Measurements from ENCODE around the gene VPS51.
"Not testable (repeated sequence)": the region's sequence is repeated elsewhere in the genome, so short reads cannot be mapped to it uniquely, and the experiment has no call there.

VPS51 gene

GRCh38 chr11:65134952-65135632 lies 39.1 kb downstream of the VPS51 start:
- peak overlapping the region; percentile 90; the same call in 1 of the 2 replicates for H3K4me3 ChIP-seq (ENCODE audit: low read length)
- no peaks in the 10 kb centered on the region for H3K27me3 ChIP-seq (ENCODE audit: control insufficient read depth, insufficient read depth, low read length)
- no CpG with 5 or more reads among the region's 24 CpGs for WGBS (ENCODE audit: insufficient coverage, insufficient read length)
- no peak overlapping the region for H3K27ac ChIP-seq (ENCODE audit: low read length)
- H3K36me3 ChIP-seq (ENCODE audit: control insufficient read depth, insufficient read depth, low read length) = peaks cover 14% of the 10 kb centered on the region
- no peaks in the 10 kb centered on the region for H3K9me3 ChIP-seq (ENCODE audit: control insufficient read depth, insufficient read depth, low read length)
- DNase-seq (ENCODE audit: low read depth, low spot score) = peak; percentile 89
- H3K4me1 ChIP-seq (ENCODE audit: control insufficient read depth, insufficient read depth, low read length) = peaks cover 2% of the 10 kb centered on the region; the same call in 1 of the 2 replicates

- Histone ChIP-seq H3K27me3 (ENCODE audit: control insufficient read depth, insufficient read depth, low read length) (no peaks in the 10 kb centered on the region), H3K27ac (ENCODE audit: low read length) (no peak overlapping the region), H3K9me3 (ENCODE audit: control insufficient read depth, insufficient read depth, low read length) (no peaks in the 10 kb centered on the region), H3K4me1 (ENCODE audit: control insufficient read depth, insufficient read depth, low read length) (peaks cover 2% of the 10 kb centered on the region; the same call in 1 of the 2 replicates), H3K4me3 (ENCODE audit: low read length) (peak overlapping the region; percentile 52; the same call in 1 of the 2 replicates), H3K36me3 (ENCODE audit: control insufficient read depth, insufficient read depth, low read length) (peaks cover 12% of the 10 kb centered on the region)
- no CpG with 5 or more reads among the region's 11 CpGs for WGBS (ENCODE audit: insufficient coverage, insufficient read length)
- no peak for DNase-seq (ENCODE audit: low read depth, low spot score)
Observed at GRCh38 chr11:65135633-65136145, 39.7 kb downstream of the VPS51 start.

GRCh38 chr11:65136515-65137096 lies 40.6 kb downstream of the VPS51 start:
- WGBS (ENCODE audit: insufficient coverage, insufficient read length) = no CpG with 5 or more reads among the region's 15 CpGs
- H3K4me1 ChIP-seq (ENCODE audit: control insufficient read depth, insufficient read depth, low read length) = peaks cover 2% of the 10 kb centered on the region; the same call in 1 of the 2 replicates
- DNase-seq (ENCODE audit: low read depth, low spot score) = no peak
- no peak overlapping the region for H3K27ac ChIP-seq (ENCODE audit: low read length)
- H3K4me3 ChIP-seq (ENCODE audit: low read length) = no peak overlapping the region
- no peaks in the 10 kb centered on the region for H3K27me3 ChIP-seq (ENCODE audit: control insufficient read depth, insufficient read depth, low read length)
- H3K9me3 ChIP-seq (ENCODE audit: control insufficient read depth, insufficient read depth, low read length) = no peaks in the 10 kb centered on the region
- peaks cover 4% of the 10 kb centered on the region; the same call in 1 of the 2 replicates for H3K36me3 ChIP-seq (ENCODE audit: control insufficient read depth, insufficient read depth, low read length)

- no CpG with 5 or more reads among the region's 7 CpGs for WGBS (ENCODE audit: insufficient coverage, insufficient read length)
- H3K4me3 ChIP-seq (ENCODE audit: low read length) = no peak overlapping the region
Observed at GRCh38 chr11:65141896-65142494, 46.0 kb downstream of the VPS51 start.

GRCh38 chr11:65147352-65148075 lies 51.5 kb downstream of the VPS51 start:
- Histone ChIP-seq H3K36me3 (ENCODE audit: control insufficient read depth, insufficient read depth, low read length) (no peaks in the 10 kb centered on the region), H3K27me3 (ENCODE audit: control insufficient read depth, insufficient read depth, low read length) (no peaks in the 10 kb centered on the region), H3K4me3 (ENCODE audit: low read length) (no peak overlapping the region), H3K4me1 (ENCODE audit: control insufficient read depth, insufficient read depth, low read length) (peaks cover 2% of the 10 kb centered on the region; the same call in 1 of the 2 replicates), H3K27ac (ENCODE audit: low read length) (no peak overlapping the region), H3K9me3 (ENCODE audit: control insufficient read depth, insufficient read depth, low read length) (no peaks in the 10 kb centered on the region; the same call in 1 of the 2 replicates)
- DNase-seq (ENCODE audit: low read depth, low spot score) = no peak
- WGBS (ENCODE audit: insufficient coverage, insufficient read length) = no CpG with 5 or more reads among the region's 2 CpGs

More at GRCh38 chr11:65141896-65142494, 46.0 kb downstream of the VPS51 start:
- no peaks in the 10 kb centered on the region for H3K4me1 ChIP-seq (ENCODE audit: control insufficient read depth, insufficient read depth, low read length)
- H3K27ac ChIP-seq (ENCODE audit: low read length) = no peak overlapping the region
- no peaks in the 10 kb centered on the region for H3K36me3 ChIP-seq (ENCODE audit: control insufficient read depth, insufficient read depth, low read length)
- no peaks in the 10 kb centered on the region for H3K27me3 ChIP-seq (ENCODE audit: control insufficient read depth, insufficient read depth, low read length)
- H3K9me3 ChIP-seq (ENCODE audit: control insufficient read depth, insufficient read depth, low read length) = no peaks in the 10 kb centered on the region; the same call in 1 of the 2 replicates
- DNase-seq (ENCODE audit: low read depth, low spot score) = no peak

GRCh38 chr11:65148657-65149056 lies 52.6 kb downstream of the VPS51 start:
- Histone ChIP-seq H3K27me3 (ENCODE audit: control insufficient read depth, insufficient read depth, low read length) (no peaks in the 10 kb centered on the region), H3K4me1 (ENCODE audit: control insufficient read depth, insufficient read depth, low read length) (peaks cover 2% of the 10 kb centered on the region; the same call in 1 of the 2 replicates), H3K27ac (ENCODE audit: low read length) (no peak overlapping the region), H3K36me3 (ENCODE audit: control insufficient read depth, insufficient read depth, low read length) (no peaks in the 10 kb centered on the region), H3K9me3 (ENCODE audit: control insufficient read depth, insufficient read depth, low read length) (no peaks in the 10 kb centered on the region; the same call in 1 of the 2 replicates), H3K4me3 (ENCODE audit: low read length) (no peak overlapping the region)
- no CpG with 5 or more reads among the region's 5 CpGs for WGBS (ENCODE audit: insufficient coverage, insufficient read length)
- DNase-seq (ENCODE audit: low read depth, low spot score) = no peak

- H3K9me3 ChIP-seq (ENCODE audit: control insufficient read depth, insufficient read depth, low read length); H3K36me3 ChIP-seq (ENCODE audit: control insufficient read depth, insufficient read depth, low read length); H3K4me1 ChIP-seq (ENCODE audit: control insufficient read depth, insufficient read depth, low read length); H3K4me3 ChIP-seq (ENCODE audit: low read length); H3K27me3 ChIP-seq (ENCODE audit: control insufficient read depth, insufficient read depth, low read length); DNase-seq (ENCODE audit: low read depth, low spot score); H3K27ac ChIP-seq (ENCODE audit: low read length): not testable (repeated sequence)
- no CpG with 5 or more reads among the region's 10 CpGs for WGBS (ENCODE audit: insufficient coverage, insufficient read length)
Observed at GRCh38 chr11:65150131-65150508, 54.1 kb downstream of the VPS51 start.

- Histone ChIP-seq H3K27ac (ENCODE audit: low read length) (no peak overlapping the region), H3K36me3 (ENCODE audit: control insufficient read depth, insufficient read depth, low read length) (no peaks in the 10 kb centered on the region), H3K9me3 (ENCODE audit: control insufficient read depth, insufficient read depth, low read length) (no peaks in the 10 kb centered on the region; the same call in 1 of the 2 replicates), H3K4me1 (ENCODE audit: control insufficient read depth, insufficient read depth, low read length) (peaks cover 2% of the 10 kb centered on the region; the same call in 1 of the 2 replicates), H3K4me3 (ENCODE audit: low read length) (peak overlapping the region; percentile 16; the same call in 1 of the 2 replicates), H3K27me3 (ENCODE audit: control insufficient read depth, insufficient read depth, low read length) (no peaks in the 10 kb centered on the region)
- no CpG with 5 or more reads among the region's 12 CpGs for WGBS (ENCODE audit: insufficient coverage, insufficient read length)
- DNase-seq (ENCODE audit: low read depth, low spot score) = no peak
Observed at GRCh38 chr11:65150509-65151299, 54.7 kb downstream of the VPS51 start.

- no peaks in the 10 kb centered on the region for H3K27me3 ChIP-seq (ENCODE audit: control insufficient read depth, insufficient read depth, low read length)
- no peak overlapping the region for H3K27ac ChIP-seq (ENCODE audit: low read length)
- H3K9me3 ChIP-seq (ENCODE audit: control insufficient read depth, insufficient read depth, low read length) = no peaks in the 10 kb centered on the region; the same call in 1 of the 2 replicates
- DNase-seq (ENCODE audit: low read depth, low spot score) = no peak
- H3K4me1 ChIP-seq (ENCODE audit: control insufficient read depth, insufficient read depth, low read length) = peaks cover 2% of the 10 kb centered on the region; the same call in 1 of the 2 replicates
- no peaks in the 10 kb centered on the region for H3K36me3 ChIP-seq (ENCODE audit: control insufficient read depth, insufficient read depth, low read length)
- WGBS (ENCODE audit: insufficient coverage, insufficient read length) = no CpG with 5 or more reads among the region's 3 CpGs
- H3K4me3 ChIP-seq (ENCODE audit: low read length) = no peak overlapping the region
Observed at GRCh38 chr11:65151331-65151899, 55.4 kb downstream of the VPS51 start.

All from iPS DF 6.9 (cell line).